ENCODE data around the gene AATK. TPM values are rescaled to one million over a fixed set of nuclear protein-coding genes. Genes with fewer than 3 reads are reported as not detected.

Gene AATK
- total and polyA plus RNA-seq, 9 of the 15 experiments (the other 6 are each of a cell fraction or from before 2014, with no cell fraction given), result 0.11 to 0.55 (median 0.38) TPM; not detected in 5

- no peak overlapping the region for H3K27ac ChIP-seq (ENCODE audit: extremely low read depth, low read depth, low read length)
- H3K4me3 ChIP-seq, result no peak overlapping the region
- H4K20me1 ChIP-seq (replicated peaks; ENCODE audit: control insufficient read depth, insufficient read depth, low read length), result no peaks in the 10 kb centered on the region
- no peaks in the 10 kb centered on the region for H3K9me1 ChIP-seq (ENCODE audit: control insufficient read depth, insufficient read depth, low read length)
- no peak for TF ChIP-seq DMBX1 (CRISPR knock-in tag; IDR thresholded peaks at IDR 0.05; ENCODE audit: borderline replicate concordance)
- H3K4me1 ChIP-seq (replicated peaks in 1 of 2; ENCODE audit: control insufficient read depth in 2 of 2, insufficient read depth in 2 of 2, low read length in 2 of 2), result peaks cover 0 to 17% of the 10 kb centered on the region in 2 experiments; a peak in 2 of 5 replicates
- H3K9me3 ChIP-seq (replicated peaks; ENCODE audit: control insufficient read depth, insufficient read depth, low read depth, low read length), result no peaks in the 10 kb centered on the region
- no peaks in the 10 kb centered on the region for H3K79me2 ChIP-seq (ENCODE audit: control insufficient read depth, insufficient read depth, low read length)
- intact Hi-C loops (cut with micrococcal nuclease), result no loop called here
- ChIA-PET POLR2A (interaction anchor here (1.1 kb wide), 1 partner anchor 28 kb away, joined by 6 read pairs; the partner anchor contains the start of genes NDUFAF8 and TEPSIN), CTCF (ENCODE audit: low intra/inter-chr PET ratio) (no interaction called here)
- H3K36me3 ChIP-seq (ENCODE audit: control insufficient read depth, insufficient read depth, low read length), result 0 out of 3 replicates have a peak, but pooled peaks cover 3% of the 10 kb centered on the region
- H2AFZ ChIP-seq (ENCODE audit: low read depth, low read length), result no peak overlapping the region
- no peaks in the 10 kb centered on the region for H3K27me3 ChIP-seq (ENCODE audit: control insufficient read depth in 2 of 2, insufficient read depth in 2 of 2, low read length in 2 of 2)
- WGBS (ENCODE audit: insufficient coverage, low coverage, missing lambda C conversion rate), result 81% methylated on average over 9 of the region's 10 CpGs
- DNase-seq (ENCODE audit: extremely low read depth in 1 of 4, low spot score in 3 of 4) (no peak), ATAC-seq (no peak), FAIRE-seq (no peak)
- no peak overlapping the region for H3K9ac ChIP-seq (ENCODE audit: insufficient read depth in 1 of 2, low read depth in 2 of 2, low read length in 2 of 2)
- no peak overlapping the region for H3K4me2 ChIP-seq (ENCODE audit: insufficient read depth, low read length)
- in situ Hi-C loops (cut with MboI), result no loop called here
- BruUV-seq (replicated peaks), result no TSS peak
Measured at GRCh38 chr17:81210466-81210865, 44.4 kb upstream of the AATK start.

GRCh38 chr17:81209141-81209540 is 43.1 kb upstream of the AATK start:
- Histone ChIP-seq H3K9ac (ENCODE audit: insufficient read depth in 1 of 2, low read depth in 2 of 2, low read length in 2 of 2) (no peak overlapping the region), H3K79me2 (ENCODE audit: control insufficient read depth, insufficient read depth, low read length) (no peaks in the 10 kb centered on the region), H3K4me3 (no peak overlapping the region), H3K9me1 (ENCODE audit: control insufficient read depth, insufficient read depth, low read length) (no peaks in the 10 kb centered on the region), H3K9me3 (replicated peaks; ENCODE audit: control insufficient read depth, insufficient read depth, low read depth, low read length) (no peaks in the 10 kb centered on the region), H3K27ac (ENCODE audit: extremely low read depth, low read depth, low read length) (no peak overlapping the region), H3K27me3 (ENCODE audit: control insufficient read depth in 2 of 2, insufficient read depth in 2 of 2, low read length in 2 of 2) (no peaks in the 10 kb centered on the region), H2AFZ (ENCODE audit: low read depth, low read length) (no peak overlapping the region), H3K36me3 (ENCODE audit: control insufficient read depth, insufficient read depth, low read length) (0 out of 3 replicates have a peak, but pooled peaks cover 3% of the 10 kb centered on the region), H3K4me1 (replicated peaks in 1 of 2; ENCODE audit: control insufficient read depth in 2 of 2, insufficient read depth in 2 of 2, low read length in 2 of 2) (peaks cover 0 to 20% of the 10 kb centered on the region in 2 experiments; a peak in 2 of 5 replicates), H4K20me1 (replicated peaks; ENCODE audit: control insufficient read depth, insufficient read depth, low read length) (no peaks in the 10 kb centered on the region), H3K4me2 (ENCODE audit: insufficient read depth, low read length) (no peak overlapping the region)
- no peak for DNase-seq (ENCODE audit: extremely low read depth in 1 of 4, low spot score in 3 of 4)
- WGBS (ENCODE audit: insufficient coverage, low coverage, missing lambda C conversion rate), result 82% methylated on average over 9 of the region's 16 CpGs
- TF ChIP-seq ZNF561 (CRISPR knock-in tag; conservative IDR thresholded peaks at IDR 0.05) (no peak), FUS (optimal IDR thresholded peaks at IDR 0.05; ENCODE audit: low read depth, low read length) (no peak), ZNF511 (CRISPR knock-in tag; IDR thresholded peaks at IDR 0.05) (no peak), ZNF512 (tag; IDR thresholded peaks at IDR 0.05) (no peak), U2AF1 (optimal IDR thresholded peaks at IDR 0.05; ENCODE audit: low read depth, low read length) (no peak), RBM22 (IDR thresholded peaks at IDR 0.05; ENCODE audit: low read depth, low read length, poor library complexity, severe bottlenecking) (no peak), MED1 (CRISPR knock-in tag; IDR thresholded peaks at IDR 0.05; ENCODE audit: borderline replicate concordance) (no peak)
- ChIA-PET POLR2A (interaction anchor here (0.5 kb wide), 1 partner anchor 141 kb away, joined by 3 read pairs; no protein-coding TSS in a partner anchor), CTCF (ENCODE audit: low intra/inter-chr PET ratio) (no interaction called here)
- ATAC-seq, result no peak
- no peak for FAIRE-seq
- intact Hi-C loops (cut with micrococcal nuclease), result no loop called here
- BruUV-seq (replicated peaks), result no TSS peak
- in situ Hi-C loops (cut with MboI), result no loop called here
